Peyer's patch (tissue), 4 donors: Measurements from ENCODE around the gene IGFN1. TPM values are rescaled to one million over a fixed set of nuclear protein-coding genes. Genes with fewer than 3 reads are reported as not detected.

Experiments used
- DNase-seq, 3 donors: peaks; one replicate each; pipeline ENCODE4 v3.0.0-alpha.2; 2017 to 2019
- H3K27ac ChIP-seq, 4 donors: fragments of 200-600 bp; sonication (generic); one replicate each; pipeline ENCODE4 v1.5.1; 2016 to 2019
- H3K27me3 ChIP-seq, 2 donors: fragments of 200-600 bp; sonication (generic); one replicate each; pipeline ENCODE4 v1.5.1; 2019
- H3K36me3 ChIP-seq, 3 donors: fragments of 200-600 bp; sonication (generic); one replicate each; pipeline ENCODE4 v1.5.1; 2016 to 2019
- H3K4me1 ChIP-seq, 4 donors: fragments of 200-600 bp; sonication (generic); one replicate each; pipeline ENCODE4 v1.5.1; 2016 to 2019
- H3K4me3 ChIP-seq, 4 donors: fragments of 200-600 bp; sonication (generic); 1 replicate in 3 of 4; 2 replicates in 1 of 4; pipeline ENCODE4 v1.5.1; 2016 to 2019; ENCODE audit warnings: mild to moderate bottlenecking in 1 of 4
- H3K9me3 ChIP-seq, 4 donors: fragments of 200-600 bp; sonication (generic); one replicate each; pipeline ENCODE4 v1.5.1; 2016 to 2019; ENCODE audit warnings: mild to moderate bottlenecking in 1 of 4
- POLR2A ChIP-seq, 2 donors: fragments of 450-650 bp; IDR thresholded peaks; one replicate each; pipeline ENCODE4 v1.5.1; 2017; ENCODE audit warnings: antibody characterized with exemption in 2 of 2, mild to moderate bottlenecking in 2 of 2, moderate library complexity in 2 of 2
- total RNA-seq, 4 donors: library from RNA; depleted of rRNA; stranded (reverse); fragments of >200 nt; gene quantifications; one replicate each; pipeline ENCODE4 v1.1.0, GENCODE V29; 2016
- TF ChIP-seq, protein P1 (sequence below), 6 experiments: fragments of 450-650 bp in 4 of 6; fragments of 200-600 bp in 2 of 6; sonication (generic) in 1 of 6; IDR thresholded peaks; one replicate each; pipeline ENCODE4 v1.5.1; 2017 to 2019; ENCODE audit warnings: antibody characterized with exemption in 6 of 6, mild to moderate bottlenecking in 3 of 6, moderate library complexity in 1 of 6

The IGFN1 gene
- total RNA-seq, 4 donors from 2014 or later: not detected

DNA sequence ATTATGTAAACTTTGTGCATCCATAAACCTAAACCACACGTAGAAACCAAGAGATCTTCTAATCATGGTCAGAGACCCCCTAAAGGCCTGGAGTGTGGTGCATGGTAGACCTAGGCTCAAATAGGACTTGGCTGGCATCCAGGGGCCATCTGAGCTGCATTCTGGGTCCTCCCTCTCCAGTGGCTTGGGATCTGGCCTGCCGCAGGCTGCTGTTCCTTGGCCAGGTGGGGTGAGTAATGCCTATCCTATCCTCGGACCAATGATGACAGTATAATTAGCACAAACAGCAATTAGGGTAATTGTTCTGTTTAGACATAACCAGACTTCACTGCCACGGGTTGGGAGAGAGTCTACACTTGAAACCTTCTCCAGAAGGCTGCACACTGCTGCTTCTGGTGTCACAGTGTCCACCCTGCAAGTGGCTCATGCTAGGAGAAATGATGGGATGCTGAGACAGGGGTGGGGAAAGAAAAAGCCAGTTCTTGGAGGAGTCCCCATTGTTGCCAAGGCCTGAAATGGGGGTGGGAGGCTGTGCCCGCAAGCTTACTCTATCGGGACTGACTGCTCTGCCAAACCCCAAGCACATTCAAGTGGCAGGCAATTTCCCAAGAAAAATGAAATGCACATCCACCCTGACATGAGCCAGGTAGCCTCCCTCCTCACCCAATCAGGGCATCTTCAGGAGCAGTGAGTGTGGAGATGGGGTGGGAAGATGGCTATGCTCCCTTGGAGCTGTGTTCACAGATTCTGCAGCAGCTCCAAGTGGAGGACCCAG, 80.2 kb downstream of the IGFN1 start:
- no peaks in the 10 kb centered on the region for H3K27me3 ChIP-seq
- no peak overlapping the region for H3K27ac ChIP-seq
- DNase-seq: peak in 1 of 3 donors; percentile 41
- no peaks in the 10 kb centered on the region for H3K36me3 ChIP-seq
- no peak for TF ChIP-seq POLR2A (IDR thresholded peaks at IDR 0.05)
- TF ChIP-seq, protein P1, sequence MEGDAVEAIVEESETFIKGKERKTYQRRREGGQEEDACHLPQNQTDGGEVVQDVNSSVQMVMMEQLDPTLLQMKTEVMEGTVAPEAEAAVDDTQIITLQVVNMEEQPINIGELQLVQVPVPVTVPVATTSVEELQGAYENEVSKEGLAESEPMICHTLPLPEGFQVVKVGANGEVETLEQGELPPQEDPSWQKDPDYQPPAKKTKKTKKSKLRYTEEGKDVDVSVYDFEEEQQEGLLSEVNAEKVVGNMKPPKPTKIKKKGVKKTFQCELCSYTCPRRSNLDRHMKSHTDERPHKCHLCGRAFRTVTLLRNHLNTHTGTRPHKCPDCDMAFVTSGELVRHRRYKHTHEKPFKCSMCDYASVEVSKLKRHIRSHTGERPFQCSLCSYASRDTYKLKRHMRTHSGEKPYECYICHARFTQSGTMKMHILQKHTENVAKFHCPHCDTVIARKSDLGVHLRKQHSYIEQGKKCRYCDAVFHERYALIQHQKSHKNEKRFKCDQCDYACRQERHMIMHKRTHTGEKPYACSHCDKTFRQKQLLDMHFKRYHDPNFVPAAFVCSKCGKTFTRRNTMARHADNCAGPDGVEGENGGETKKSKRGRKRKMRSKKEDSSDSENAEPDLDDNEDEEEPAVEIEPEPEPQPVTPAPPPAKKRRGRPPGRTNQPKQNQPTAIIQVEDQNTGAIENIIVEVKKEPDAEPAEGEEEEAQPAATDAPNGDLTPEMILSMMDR (IDR thresholded peaks at IDR 0.05): no peak
- no peak overlapping the region for H3K4me3 ChIP-seq
- peaks cover 0 to 4% (median 2%) of the 10 kb centered on the region in 4 donors for H3K4me1 ChIP-seq
- H3K9me3 ChIP-seq: no peaks in the 10 kb centered on the region

DNA sequence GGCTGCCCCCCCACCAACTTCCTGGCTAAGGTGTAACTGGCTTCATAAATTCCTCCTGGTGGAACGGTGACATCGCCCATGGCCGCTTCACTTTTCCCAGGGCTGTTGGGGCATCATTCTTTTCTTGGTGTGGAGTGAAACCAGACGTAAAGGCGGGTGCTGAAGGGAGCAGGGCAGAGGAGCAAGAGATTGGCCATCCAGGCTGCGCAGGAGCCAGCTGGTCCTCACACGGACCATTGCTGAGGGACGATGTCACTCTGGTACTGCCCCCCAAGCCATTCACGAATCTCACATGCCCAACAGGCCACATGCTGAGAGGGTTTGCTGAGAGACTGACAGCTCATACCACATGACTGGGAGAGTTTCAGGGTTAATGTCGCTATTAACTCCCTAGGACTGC, 82.2 kb downstream of the IGFN1 start:
- Histone ChIP-seq H3K4me3 (no peak overlapping the region), H3K36me3 (no peaks in the 10 kb centered on the region)

DNA sequence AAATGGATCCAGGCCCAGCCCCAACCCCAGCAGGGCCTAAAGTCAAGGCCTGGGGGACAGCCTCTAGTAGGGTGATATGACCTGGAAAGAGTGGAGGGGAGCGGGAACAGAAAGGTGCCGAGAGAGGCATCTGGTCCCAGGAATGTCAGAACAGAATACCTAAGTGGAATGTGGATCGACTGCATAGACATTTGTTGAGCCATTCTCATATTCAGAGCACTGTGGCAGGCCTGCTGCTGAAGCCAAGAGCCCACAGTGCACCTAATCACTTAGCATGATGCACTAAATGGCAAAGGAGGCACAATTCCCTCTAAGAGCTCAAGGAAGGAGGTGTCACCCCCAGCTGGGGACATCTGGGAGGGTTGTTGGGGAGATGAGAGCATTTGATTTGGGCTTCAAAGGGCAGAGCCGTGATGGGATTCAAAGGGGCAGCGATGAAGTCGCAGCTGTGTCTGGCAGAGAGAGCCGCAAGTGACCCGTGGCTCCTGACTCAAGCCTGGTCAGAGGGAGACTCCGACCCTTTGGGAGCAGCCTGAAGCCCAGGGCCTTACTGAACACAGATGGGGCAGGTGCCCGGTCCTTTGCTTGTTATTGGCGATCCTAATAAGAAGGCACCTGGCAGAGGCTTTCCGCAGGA, 84.1 kb downstream of the IGFN1 start:
- Histone ChIP-seq H3K27me3 (no peaks in the 10 kb centered on the region), H3K27ac (peak overlapping the region in 1 of 4 donors; percentile 65), H3K36me3 (no peaks in the 10 kb centered on the region), H3K4me3 (no peak overlapping the region), H3K4me1 (peaks cover 0 to 7% (median 2%) of the 10 kb centered on the region in 4 donors), H3K9me3 (no peaks in the 10 kb centered on the region)
- no peak for DNase-seq
- TF ChIP-seq, protein P1 (IDR thresholded peaks at IDR 0.05): no peak
- no peak for TF ChIP-seq POLR2A (IDR thresholded peaks at IDR 0.05)

More for the DNA sequence above, 82.2 kb downstream of the IGFN1 start:
- Histone ChIP-seq H3K27me3 (no peaks in the 10 kb centered on the region), H3K27ac (no peak overlapping the region), H3K4me1 (peaks cover 0 to 7% (median 2%) of the 10 kb centered on the region in 4 donors), H3K9me3 (no peaks in the 10 kb centered on the region)
- TF ChIP-seq, protein P1 (IDR thresholded peaks at IDR 0.05): no peak
- no peak for TF ChIP-seq POLR2A (IDR thresholded peaks at IDR 0.05)
- DNase-seq: no peak

DNA sequence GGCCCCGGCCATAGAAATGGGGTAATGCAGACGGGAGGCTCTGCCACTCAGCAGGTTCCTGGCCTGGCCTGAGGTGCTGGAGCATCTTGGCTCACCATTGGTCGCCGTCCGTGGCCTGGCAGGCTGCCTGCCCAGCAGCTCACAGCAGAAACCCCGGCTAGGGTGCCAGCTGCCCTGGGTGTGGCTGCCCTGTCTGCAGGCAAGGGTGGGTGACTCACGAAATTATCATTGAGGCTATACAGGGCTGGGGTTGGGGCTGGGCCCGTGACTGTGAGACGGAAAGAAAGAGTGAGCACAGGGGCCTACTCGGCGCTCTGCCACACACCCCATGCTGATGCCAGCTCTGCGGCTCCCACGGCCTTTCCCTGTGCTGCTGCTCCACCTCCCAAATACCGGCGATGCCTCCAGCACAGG, 84.6 kb downstream of the IGFN1 start:
- peak in 2 of 3 donors; percentile 88 to 89 for DNase-seq
- Histone ChIP-seq H3K4me3 (no peak overlapping the region), H3K4me1 (peaks cover 0 to 7% (median 2%) of the 10 kb centered on the region in 4 donors), H3K27me3 (no peaks in the 10 kb centered on the region), H3K36me3 (no peaks in the 10 kb centered on the region), H3K27ac (peak overlapping the region in 1 of 4 donors; percentile 65), H3K9me3 (no peaks in the 10 kb centered on the region)
- TF ChIP-seq, protein P1 (IDR thresholded peaks at IDR 0.05): no peak
- peak in 1 of 2 donors; percentile 8 for TF ChIP-seq POLR2A (IDR thresholded peaks at IDR 0.05)

DNA sequence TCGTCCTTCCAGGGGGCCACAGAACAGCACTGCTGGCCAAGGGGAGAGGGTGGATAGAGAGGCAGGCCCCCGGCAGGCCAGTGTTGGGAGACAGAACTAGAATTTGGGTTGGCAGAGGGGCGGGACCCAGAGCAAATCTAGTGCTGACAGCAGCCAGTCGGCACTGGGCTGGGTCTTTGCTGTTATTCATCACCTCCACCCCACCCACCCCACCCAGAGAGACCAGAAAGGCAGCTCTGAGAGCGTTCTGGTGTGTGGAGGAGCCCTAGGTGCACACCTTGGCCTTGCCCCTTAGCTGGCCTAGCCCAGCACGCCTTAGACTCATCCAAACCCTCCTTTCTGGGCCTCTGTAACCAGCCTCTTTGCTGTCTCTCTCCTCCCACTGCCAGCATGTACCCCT, 86.3 kb downstream of the IGFN1 start:
- DNase-seq: no peak
- Histone ChIP-seq H3K36me3 (no peaks in the 10 kb centered on the region), H3K27me3 (no peaks in the 10 kb centered on the region), H3K27ac (no peak overlapping the region), H3K4me1 (peaks cover 0 to 7% (median 2%) of the 10 kb centered on the region in 4 donors), H3K9me3 (no peaks in the 10 kb centered on the region), H3K4me3 (no peak overlapping the region)
- TF ChIP-seq, protein P1 (IDR thresholded peaks at IDR 0.05): no peak
- TF ChIP-seq POLR2A (IDR thresholded peaks at IDR 0.05): no peak
